ENCODE data around the gene AQP1. TPM values are rescaled to one million over a fixed set of nuclear protein-coding genes. Genes with fewer than 3 reads are reported as not detected.

The AQP1 gene
- 0.25 TPM for polyA plus RNA-seq (2013, experiment 1 of 2)
- 0.38 TPM for polyA plus RNA-seq (2013, experiment 2 of 2)

DNA sequence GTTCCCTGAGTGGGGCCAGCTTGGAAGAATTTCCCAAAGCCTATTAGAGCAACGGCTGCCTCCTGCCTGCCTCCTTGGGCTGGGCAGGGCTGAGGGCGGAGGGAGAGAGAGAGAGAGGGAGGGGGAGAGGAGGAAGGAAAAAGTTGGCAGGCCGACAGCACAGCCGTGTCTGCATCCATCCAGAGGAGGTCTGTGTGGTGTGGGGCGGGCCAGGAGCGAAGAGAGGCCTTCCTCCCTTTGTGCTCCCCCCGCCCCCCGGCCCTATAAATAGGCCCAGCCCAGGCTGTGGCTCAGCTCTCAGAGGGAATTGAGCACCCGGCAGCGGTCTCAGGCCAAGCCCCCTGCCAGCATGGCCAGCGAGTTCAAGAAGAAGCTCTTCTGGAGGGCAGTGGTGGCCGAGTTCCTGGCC, at the start of gene AQP1:
TSS of gene AQP1 (plus strand) at position 293 of the 409 bp plus-strand sequence. CDS start at position 350, 57 bp downstream.
- no peaks in the 10 kb centered on the region for H3K27me3 ChIP-seq (ENCODE audit: insufficient read depth, low read length)
- H3K36me3 ChIP-seq (ENCODE audit: insufficient read depth, low read length), result no peaks in the 10 kb centered on the region
- no peaks in the 10 kb centered on the region for H3K4me1 ChIP-seq (ENCODE audit: insufficient read depth, low read length)
- no peak within 1 kb of the TSS for H3K4me3 ChIP-seq (ENCODE audit: low read length)
- no peak within 1 kb of the TSS for H3K9ac ChIP-seq (ENCODE audit: low read depth, low read length)
- H3K9me3 ChIP-seq (ENCODE audit: insufficient read depth, low read depth, low read length), result no peaks in the 10 kb centered on the region
- WGBS, result 67% methylated on average over 12 of the region's 12 CpGs
- H3K27ac ChIP-seq (ENCODE audit: low read depth, low read length), result no peak within 1 kb of the TSS

- no peaks in the 10 kb centered on the region for H3K36me3 ChIP-seq (ENCODE audit: insufficient read depth, low read length)
- H3K27me3 ChIP-seq (ENCODE audit: insufficient read depth, low read length), result no peaks in the 10 kb centered on the region
- no peaks in the 10 kb centered on the region for H3K9me3 ChIP-seq (ENCODE audit: insufficient read depth, low read depth, low read length)
- WGBS, result 94% methylated on average over 9 of the region's 9 CpGs
- H3K27ac ChIP-seq (ENCODE audit: low read depth, low read length), result no peak overlapping the region
- H3K4me3 ChIP-seq (ENCODE audit: low read length), result no peak overlapping the region
- H3K9ac ChIP-seq (ENCODE audit: low read depth, low read length), result no peak overlapping the region
- H3K4me1 ChIP-seq (ENCODE audit: insufficient read depth, low read length), result no peaks in the 10 kb centered on the region
Measured at GRCh38 chr7:30862995-30863705, 48.5 kb upstream of the AQP1 start.

DNA sequence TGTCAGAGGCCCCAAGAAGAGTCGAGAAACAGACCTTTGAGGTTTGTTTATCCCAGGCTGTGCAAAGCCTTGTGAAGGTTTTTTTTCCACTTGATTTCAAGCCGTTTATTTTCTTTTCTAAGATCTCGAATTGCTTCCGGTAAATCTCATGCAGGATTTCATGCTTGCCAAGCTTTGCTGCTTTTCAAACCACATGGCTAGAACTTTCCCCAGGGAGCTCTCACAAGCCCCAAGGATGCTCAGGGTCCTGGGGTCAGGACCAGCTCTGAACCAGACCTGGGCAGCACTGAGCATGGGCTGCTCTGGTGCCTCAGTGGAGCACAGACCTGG, 48.0 kb upstream of the AQP1 start:
- H3K27me3 ChIP-seq (ENCODE audit: insufficient read depth, low read length), result no peaks in the 10 kb centered on the region
- H3K4me3 ChIP-seq (ENCODE audit: low read length), result no peak overlapping the region
- no peaks in the 10 kb centered on the region for H3K4me1 ChIP-seq (ENCODE audit: insufficient read depth, low read length)
- no peaks in the 10 kb centered on the region for H3K36me3 ChIP-seq (ENCODE audit: insufficient read depth, low read length)
- H3K27ac ChIP-seq (ENCODE audit: low read depth, low read length), result no peak overlapping the region
- no peak overlapping the region for H3K9ac ChIP-seq (ENCODE audit: low read depth, low read length)
- WGBS, result 97% methylated on average over 4 of the region's 4 CpGs
- H3K9me3 ChIP-seq (ENCODE audit: insufficient read depth, low read depth, low read length), result no peaks in the 10 kb centered on the region

- H3K36me3 ChIP-seq (ENCODE audit: insufficient read depth, low read length), result no peaks in the 10 kb centered on the region
- no peaks in the 10 kb centered on the region for H3K27me3 ChIP-seq (ENCODE audit: insufficient read depth, low read length)
- no peaks in the 10 kb centered on the region for H3K9me3 ChIP-seq (ENCODE audit: insufficient read depth, low read depth, low read length)
- no peak overlapping the region for H3K9ac ChIP-seq (ENCODE audit: low read depth, low read length)
- H3K4me1 ChIP-seq (ENCODE audit: insufficient read depth, low read length), result no peaks in the 10 kb centered on the region
- no peak overlapping the region for H3K27ac ChIP-seq (ENCODE audit: low read depth, low read length)
- 87% methylated on average over 3 of the region's 3 CpGs for WGBS
- no peak overlapping the region for H3K4me3 ChIP-seq (ENCODE audit: low read length)
Measured at GRCh38 chr7:30864101-30864500, 47.6 kb upstream of the AQP1 start.

- H3K4me3 ChIP-seq (ENCODE audit: low read length), result no peak overlapping the region
- no peak overlapping the region for H3K9ac ChIP-seq (ENCODE audit: low read depth, low read length)
- H3K27me3 ChIP-seq (ENCODE audit: insufficient read depth, low read length), result no peaks in the 10 kb centered on the region
- H3K36me3 ChIP-seq (ENCODE audit: insufficient read depth, low read length), result no peaks in the 10 kb centered on the region
- H3K4me1 ChIP-seq (ENCODE audit: insufficient read depth, low read length), result no peaks in the 10 kb centered on the region
- H3K9me3 ChIP-seq (ENCODE audit: insufficient read depth, low read depth, low read length), result no peaks in the 10 kb centered on the region
- H3K27ac ChIP-seq (ENCODE audit: low read depth, low read length), result no peak overlapping the region
- 97% methylated on average over 4 of the region's 4 CpGs for WGBS
Measured at GRCh38 chr7:30865076-30865475, 46.6 kb upstream of the AQP1 start.

- Histone ChIP-seq H3K9ac (ENCODE audit: low read depth, low read length) (no peak overlapping the region), H3K4me3 (ENCODE audit: low read length) (no peak overlapping the region), H3K4me1 (ENCODE audit: insufficient read depth, low read length) (no peaks in the 10 kb centered on the region), H3K27me3 (ENCODE audit: insufficient read depth, low read length) (no peaks in the 10 kb centered on the region), H3K36me3 (ENCODE audit: insufficient read depth, low read length) (no peaks in the 10 kb centered on the region), H3K9me3 (ENCODE audit: insufficient read depth, low read depth, low read length) (no peaks in the 10 kb centered on the region), H3K27ac (ENCODE audit: low read depth, low read length) (no peak overlapping the region)
- 89% methylated on average over 4 of the region's 4 CpGs for WGBS
Measured at GRCh38 chr7:30865821-30866220, 45.8 kb upstream of the AQP1 start.

DNA sequence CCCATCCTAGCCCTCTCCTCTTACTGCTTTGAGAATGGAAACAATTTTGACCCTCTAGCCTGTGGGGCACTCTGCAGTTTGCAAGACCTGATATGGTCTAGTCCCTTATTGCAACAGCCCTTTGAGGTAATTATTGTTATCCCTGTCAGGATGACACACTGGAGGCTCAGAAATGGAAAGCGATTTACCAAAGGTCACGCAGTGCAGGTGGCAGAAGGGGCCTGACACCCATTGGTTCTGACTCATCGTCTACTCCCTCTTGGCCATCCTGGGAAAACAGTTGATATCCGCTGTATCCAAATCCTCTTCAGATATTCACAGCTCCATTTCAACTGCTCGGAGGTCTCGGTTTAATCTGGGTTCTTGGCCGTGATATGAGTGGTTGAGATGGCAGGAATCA, 44.7 kb upstream of the AQP1 start:
- 94% methylated on average over 7 of the region's 7 CpGs for WGBS
- Histone ChIP-seq H3K36me3 (ENCODE audit: insufficient read depth, low read length) (no peaks in the 10 kb centered on the region), H3K9ac (ENCODE audit: low read depth, low read length) (no peak overlapping the region), H3K9me3 (ENCODE audit: insufficient read depth, low read depth, low read length) (no peaks in the 10 kb centered on the region), H3K4me1 (ENCODE audit: insufficient read depth, low read length) (no peaks in the 10 kb centered on the region), H3K27me3 (ENCODE audit: insufficient read depth, low read length) (no peaks in the 10 kb centered on the region), H3K27ac (ENCODE audit: low read depth, low read length) (no peak overlapping the region), H3K4me3 (ENCODE audit: low read length) (no peak overlapping the region)

- Histone ChIP-seq H3K36me3 (ENCODE audit: insufficient read depth, low read length) (no peaks in the 10 kb centered on the region), H3K27ac (ENCODE audit: low read depth, low read length) (no peak overlapping the region), H3K9me3 (ENCODE audit: insufficient read depth, low read depth, low read length) (no peaks in the 10 kb centered on the region), H3K9ac (ENCODE audit: low read depth, low read length) (no peak overlapping the region), H3K27me3 (ENCODE audit: insufficient read depth, low read length) (no peaks in the 10 kb centered on the region), H3K4me1 (ENCODE audit: insufficient read depth, low read length) (no peaks in the 10 kb centered on the region), H3K4me3 (ENCODE audit: low read length) (no peak overlapping the region)
- 92% methylated on average over 1 of the region's 1 CpG for WGBS
Measured at GRCh38 chr7:30867483-30867882, 44.2 kb upstream of the AQP1 start.

GRCh38 chr7:30869794-30870611, 41.6 kb upstream of the AQP1 start:
- no peak overlapping the region for H3K4me3 ChIP-seq (ENCODE audit: low read length)
- WGBS, result 85% methylated on average over 13 of the region's 13 CpGs
- no peaks in the 10 kb centered on the region for H3K27me3 ChIP-seq (ENCODE audit: insufficient read depth, low read length)
- H3K9ac ChIP-seq (ENCODE audit: low read depth, low read length), result no peak overlapping the region
- no peaks in the 10 kb centered on the region for H3K36me3 ChIP-seq (ENCODE audit: insufficient read depth, low read length)
- no peak overlapping the region for H3K27ac ChIP-seq (ENCODE audit: low read depth, low read length)
- H3K4me1 ChIP-seq (ENCODE audit: insufficient read depth, low read length), result no peaks in the 10 kb centered on the region
- H3K9me3 ChIP-seq (ENCODE audit: insufficient read depth, low read depth, low read length), result no peaks in the 10 kb centered on the region

DNA sequence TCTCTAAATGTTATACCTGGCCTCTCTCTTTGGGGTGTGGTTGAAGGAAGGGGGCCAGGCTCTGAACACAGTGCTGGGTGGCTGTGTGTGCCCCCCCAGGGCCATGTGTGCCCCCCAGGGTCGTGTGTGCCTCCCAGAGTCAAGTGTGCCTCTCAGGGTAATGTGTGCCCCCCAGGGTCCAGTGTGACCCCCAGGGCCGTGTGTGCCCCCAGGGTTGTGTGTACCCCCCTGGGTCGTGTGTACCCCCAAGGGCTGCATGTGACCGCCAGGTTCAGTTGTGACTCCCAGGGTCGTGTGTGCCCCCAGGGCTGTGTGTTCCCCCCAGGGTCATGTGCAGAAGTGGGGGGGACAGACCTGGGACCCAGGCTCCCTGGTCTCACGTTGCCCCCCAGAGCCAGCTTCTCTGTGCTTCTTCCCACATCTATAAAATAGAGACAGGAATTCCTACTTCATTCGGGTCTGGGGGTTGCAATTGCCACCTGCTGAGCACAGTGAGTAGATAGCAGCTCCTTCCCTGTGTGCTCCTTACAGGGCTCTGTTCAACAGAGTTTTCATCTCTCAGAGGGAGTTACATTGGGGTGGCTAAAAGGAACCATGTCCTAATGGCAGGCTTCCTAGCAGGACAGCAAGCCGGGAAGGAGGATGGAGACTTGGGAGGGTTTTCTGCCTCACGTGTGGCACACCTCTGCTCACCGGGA, 40.7 kb upstream of the AQP1 start:
- no peak overlapping the region for H3K9ac ChIP-seq (ENCODE audit: low read depth, low read length)
- 70% methylated on average over 10 of the region's 10 CpGs for WGBS

GRCh38 chr7:30871655-30872054, 40.0 kb upstream of the AQP1 start:
- no peak overlapping the region for H3K27ac ChIP-seq (ENCODE audit: low read depth, low read length)
- H3K9me3 ChIP-seq (ENCODE audit: insufficient read depth, low read depth, low read length), result no peaks in the 10 kb centered on the region
- no peak overlapping the region for H3K9ac ChIP-seq (ENCODE audit: low read depth, low read length)
- peaks cover under 1% of the 10 kb centered on the region; the same call in 1 of the 2 replicates for H3K4me1 ChIP-seq (ENCODE audit: insufficient read depth, low read length)
- no peak overlapping the region for H3K4me3 ChIP-seq (ENCODE audit: low read length)
- no peaks in the 10 kb centered on the region for H3K27me3 ChIP-seq (ENCODE audit: insufficient read depth, low read length)
- no peaks in the 10 kb centered on the region for H3K36me3 ChIP-seq (ENCODE audit: insufficient read depth, low read length)
- WGBS, result 97% methylated on average over 5 of the region's 5 CpGs

More for the DNA sequence above, 40.7 kb upstream of the AQP1 start:
- Histone ChIP-seq H3K27ac (ENCODE audit: low read depth, low read length) (no peak overlapping the region), H3K27me3 (ENCODE audit: insufficient read depth, low read length) (no peaks in the 10 kb centered on the region), H3K9me3 (ENCODE audit: insufficient read depth, low read depth, low read length) (no peaks in the 10 kb centered on the region), H3K4me3 (ENCODE audit: low read length) (no peak overlapping the region), H3K36me3 (ENCODE audit: insufficient read depth, low read length) (no peaks in the 10 kb centered on the region), H3K4me1 (ENCODE audit: insufficient read depth, low read length) (no peaks in the 10 kb centered on the region)

Measured in HUES64 (cell line).